ENCODE results near the gene SHANK3.

SHANK3 gene

GRCh38 chr22:50714631-50715179, 42.1 kb downstream of the SHANK3 start:
- no peak for FAIRE-seq

- FAIRE-seq: no peak
Observed at GRCh38 chr22:50715250-50715649, 42.6 kb downstream of the SHANK3 start.

- no peak for FAIRE-seq
Observed at GRCh38 chr22:50715776-50716175, 43.2 kb downstream of the SHANK3 start.

GRCh38 chr22:50716290-50717024, 43.8 kb downstream of the SHANK3 start:
- no peak for FAIRE-seq

GRCh38 chr22:50717709-50718351, 45.2 kb downstream of the SHANK3 start:
- no peak for FAIRE-seq

- no peak for FAIRE-seq
Observed at GRCh38 chr22:50718352-50718709, 45.7 kb downstream of the SHANK3 start.

- no peak for FAIRE-seq
Observed at GRCh38 chr22:50719814-50720300, 47.2 kb downstream of the SHANK3 start.

- no peak for FAIRE-seq
Observed at GRCh38 chr22:50720301-50721256, 48.0 kb downstream of the SHANK3 start.

GRCh38 chr22:50721257-50721844, 48.7 kb downstream of the SHANK3 start:
- FAIRE-seq: no peak

- FAIRE-seq: no peak
Observed at GRCh38 chr22:50722048-50722701, 49.6 kb downstream of the SHANK3 start.
